DOHH2 (cell line): ENCODE measurements around the gene MAPRE3.

ENCODE experiments used
- EZH2phosphoT487 ChIP-seq: fragments of 200-600 bp; sonication (generic); IDR thresholded peaks from 2 replicates; pipeline ENCODE4 v1.6.1; 2017; ENCODE audit warnings: borderline replicate concordance, mild to moderate bottlenecking, antibody characterized with exemption, low read length, moderate library complexity, mixed read lengths
- TF ChIP-seq, protein P1 (sequence below): fragments of 200-600 bp; sonication (generic); IDR thresholded peaks from one replicate; pipeline ENCODE4 v1.5.1; 2014; ENCODE audit warnings: antibody characterized with exemption, mild to moderate bottlenecking, low read depth, low read length; ENCODE audit not compliant: poor library complexity, severe bottlenecking

DNA sequence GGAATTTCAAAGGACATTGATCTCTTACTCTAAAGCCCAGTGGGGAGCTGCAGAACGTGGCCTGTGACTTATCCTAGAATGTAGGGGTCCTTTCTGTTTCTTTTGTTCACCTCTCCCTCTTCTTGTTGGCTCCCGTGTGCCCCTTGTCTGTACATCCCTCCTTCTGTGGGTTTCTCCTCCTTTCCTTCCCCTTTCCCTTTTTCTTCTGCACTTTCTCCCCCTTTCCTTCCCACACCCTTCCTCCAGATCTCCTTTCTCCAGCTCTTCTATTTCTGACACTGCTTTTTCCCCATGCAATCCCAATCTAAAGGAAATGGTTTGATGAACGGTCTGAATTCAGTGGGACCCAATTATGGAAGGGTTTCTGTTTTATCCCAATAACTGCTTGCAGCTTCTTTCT is 35.5 kb upstream of the MAPRE3 start:
- TF ChIP-seq, protein P1, sequence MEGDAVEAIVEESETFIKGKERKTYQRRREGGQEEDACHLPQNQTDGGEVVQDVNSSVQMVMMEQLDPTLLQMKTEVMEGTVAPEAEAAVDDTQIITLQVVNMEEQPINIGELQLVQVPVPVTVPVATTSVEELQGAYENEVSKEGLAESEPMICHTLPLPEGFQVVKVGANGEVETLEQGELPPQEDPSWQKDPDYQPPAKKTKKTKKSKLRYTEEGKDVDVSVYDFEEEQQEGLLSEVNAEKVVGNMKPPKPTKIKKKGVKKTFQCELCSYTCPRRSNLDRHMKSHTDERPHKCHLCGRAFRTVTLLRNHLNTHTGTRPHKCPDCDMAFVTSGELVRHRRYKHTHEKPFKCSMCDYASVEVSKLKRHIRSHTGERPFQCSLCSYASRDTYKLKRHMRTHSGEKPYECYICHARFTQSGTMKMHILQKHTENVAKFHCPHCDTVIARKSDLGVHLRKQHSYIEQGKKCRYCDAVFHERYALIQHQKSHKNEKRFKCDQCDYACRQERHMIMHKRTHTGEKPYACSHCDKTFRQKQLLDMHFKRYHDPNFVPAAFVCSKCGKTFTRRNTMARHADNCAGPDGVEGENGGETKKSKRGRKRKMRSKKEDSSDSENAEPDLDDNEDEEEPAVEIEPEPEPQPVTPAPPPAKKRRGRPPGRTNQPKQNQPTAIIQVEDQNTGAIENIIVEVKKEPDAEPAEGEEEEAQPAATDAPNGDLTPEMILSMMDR, result no peak
- no peak for TF ChIP-seq EZH2phosphoT487
